ENCODE measurements around the gene STXBP6. TPM values are rescaled to one million over a fixed set of nuclear protein-coding genes. Genes with fewer than 3 reads are reported as not detected.

STXBP6 gene
- total and polyA plus RNA-seq, 2 of the 13 experiments (the other 11 are each of a cell fraction or from before 2014, with no cell fraction given), result 35.3 to 42.8 TPM

GRCh38 chr14:24978862-24979724 is 70.9 kb downstream of the STXBP6 start (continued):
- TF ChIP-seq ZBED4 (CRISPR knock-in tag; IDR thresholded peaks at IDR 0.05; ENCODE audit: borderline replicate concordance), result no peak
- TF ChIP-seq HNF1A (IDR thresholded peaks at IDR 0.05; ENCODE audit: low read depth), result peak; percentile 95
- TF ChIP-seq HNF1A (CRISPR knock-in tag; IDR thresholded peaks at IDR 0.05; ENCODE audit: borderline replicate concordance), result peak; percentile 94
- peak; percentile 59; the same call in 1 of the 2 replicates for TF ChIP-seq PPARG (CRISPR knock-in tag; conservative IDR thresholded peaks at IDR 0.05)
- 0 out of 2 replicates have a peak, but pooled peaks have one; percentile 23 for TF ChIP-seq PRDM10 (CRISPR knock-in tag; IDR thresholded peaks at IDR 0.05; ENCODE audit: low read depth)
- TF ChIP-seq AKNA (CRISPR knock-in tag; IDR thresholded peaks at IDR 0.05; ENCODE audit: borderline replicate concordance), result no peak
- TF ChIP-seq MEIS2 (CRISPR knock-in tag; IDR thresholded peaks at IDR 0.05), result no peak
- peak; percentile 28; the same call in 1 of the 2 replicates for TF ChIP-seq SIX1 (CRISPR knock-in tag; IDR thresholded peaks at IDR 0.05; ENCODE audit: borderline replicate concordance)
- TF ChIP-seq POLR2AphosphoS5 (IDR thresholded peaks at IDR 0.05; ENCODE audit: low read depth, low read length), result no peak
- no peak for TF ChIP-seq PHB2 (IDR thresholded peaks at IDR 0.05; ENCODE audit: partially characterized antibody)

All from HepG2 (cell line).